HFFc6 (cell line): Measurements from ENCODE around the gene LMF1. TPM values are rescaled to one million over a fixed set of nuclear protein-coding genes. Genes with fewer than 3 reads are reported as not detected.

Experiments used
- DNase-seq: peaks from one replicate; pipeline ENCODE4 v3.0.0-alpha.2; 2018
- H3K27ac Mint-ChIP-seq: 2 replicates; pipeline ENCODE4 v1.8.0; 2020; ENCODE audit warnings: mild to moderate bottlenecking, mixed read lengths
- H3K27me3 Mint-ChIP-seq: 2 replicates; pipeline ENCODE4 v1.8.0; 2021; ENCODE audit warnings: mild to moderate bottlenecking, moderate library complexity, mixed read lengths; ENCODE audit not compliant: insufficient read depth
- H3K36me3 Mint-ChIP-seq: 2 replicates; pipeline ENCODE4 v1.8.0; 2021; ENCODE audit warnings: low read depth, mixed read lengths
- H3K4me1 Mint-ChIP-seq: 2 replicates; pipeline ENCODE4 v1.8.0; 2020; ENCODE audit warnings: low read depth, mixed read lengths
- H3K4me3 Mint-ChIP-seq: 2 replicates; pipeline ENCODE4 v1.8.0; 2020; ENCODE audit warnings: mild to moderate bottlenecking, moderate library complexity, mixed read lengths
- H3K9me3 Mint-ChIP-seq: 2 replicates; pipeline ENCODE4 v1.8.0; 2020; ENCODE audit warnings: mild to moderate bottlenecking, mixed read lengths
- total RNA-seq, 6 experiments: library from RNA; stranded (reverse); fragmentation: NEBNext Ultra II Directional; extraction: Animal tissue kit (Norgen Biotek cat#: 25700); gene quantifications; 2 replicates in 1 of 6; 3 replicates in 5 of 6; pipeline ENCODE4 v1.2.3, GENCODE V29; 2021
- TF ChIP-seq, protein P1 (sequence below): fragments of 200-600 bp; sonication (generic); IDR thresholded peaks from 2 replicates; pipeline ENCODE4 v1.5.0; 2021; ENCODE audit warnings: antibody characterized with exemption, mild to moderate bottlenecking

LMF1 gene
- total RNA-seq, 6 experiments from 2014 or later, result 10.9 to 19.3 (median 14.2) TPM

DNA sequence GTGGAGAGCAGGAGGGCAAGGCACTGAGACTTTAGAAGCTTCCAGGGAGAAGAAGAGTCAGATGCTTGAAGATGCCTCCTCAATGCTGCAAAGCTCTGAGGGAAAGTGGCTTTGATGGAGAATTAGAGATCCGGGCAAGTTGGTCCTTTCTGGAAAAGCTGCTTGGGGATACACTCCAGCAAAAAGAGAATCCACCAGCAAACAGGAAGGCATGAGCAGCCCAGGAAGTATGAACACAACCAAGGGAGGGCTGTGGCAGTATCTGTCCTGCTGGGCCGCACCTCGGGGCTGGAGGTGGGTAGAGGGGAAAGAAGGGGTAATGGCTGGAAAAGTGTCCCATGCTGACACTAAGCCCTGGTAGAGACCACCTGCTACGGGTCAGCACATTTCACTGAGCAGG, 5.3 kb downstream of the LMF1 start:
- no peak for DNase-seq
- no peak overlapping the region for H3K4me3 Mint-ChIP-seq
- TF ChIP-seq, protein P1, sequence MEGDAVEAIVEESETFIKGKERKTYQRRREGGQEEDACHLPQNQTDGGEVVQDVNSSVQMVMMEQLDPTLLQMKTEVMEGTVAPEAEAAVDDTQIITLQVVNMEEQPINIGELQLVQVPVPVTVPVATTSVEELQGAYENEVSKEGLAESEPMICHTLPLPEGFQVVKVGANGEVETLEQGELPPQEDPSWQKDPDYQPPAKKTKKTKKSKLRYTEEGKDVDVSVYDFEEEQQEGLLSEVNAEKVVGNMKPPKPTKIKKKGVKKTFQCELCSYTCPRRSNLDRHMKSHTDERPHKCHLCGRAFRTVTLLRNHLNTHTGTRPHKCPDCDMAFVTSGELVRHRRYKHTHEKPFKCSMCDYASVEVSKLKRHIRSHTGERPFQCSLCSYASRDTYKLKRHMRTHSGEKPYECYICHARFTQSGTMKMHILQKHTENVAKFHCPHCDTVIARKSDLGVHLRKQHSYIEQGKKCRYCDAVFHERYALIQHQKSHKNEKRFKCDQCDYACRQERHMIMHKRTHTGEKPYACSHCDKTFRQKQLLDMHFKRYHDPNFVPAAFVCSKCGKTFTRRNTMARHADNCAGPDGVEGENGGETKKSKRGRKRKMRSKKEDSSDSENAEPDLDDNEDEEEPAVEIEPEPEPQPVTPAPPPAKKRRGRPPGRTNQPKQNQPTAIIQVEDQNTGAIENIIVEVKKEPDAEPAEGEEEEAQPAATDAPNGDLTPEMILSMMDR, result no peak
- H3K36me3 Mint-ChIP-seq, result peaks cover 39% of the 10 kb centered on the region
- H3K27ac Mint-ChIP-seq, result peak overlapping the region; percentile 96; the same call in 1 of the 2 replicates
- no peaks in the 10 kb centered on the region; the same call in 1 of the 2 replicates for H3K27me3 Mint-ChIP-seq
- peaks cover 30% of the 10 kb centered on the region for H3K4me1 Mint-ChIP-seq
- H3K9me3 Mint-ChIP-seq, result peaks cover 23% of the 10 kb centered on the region

DNA sequence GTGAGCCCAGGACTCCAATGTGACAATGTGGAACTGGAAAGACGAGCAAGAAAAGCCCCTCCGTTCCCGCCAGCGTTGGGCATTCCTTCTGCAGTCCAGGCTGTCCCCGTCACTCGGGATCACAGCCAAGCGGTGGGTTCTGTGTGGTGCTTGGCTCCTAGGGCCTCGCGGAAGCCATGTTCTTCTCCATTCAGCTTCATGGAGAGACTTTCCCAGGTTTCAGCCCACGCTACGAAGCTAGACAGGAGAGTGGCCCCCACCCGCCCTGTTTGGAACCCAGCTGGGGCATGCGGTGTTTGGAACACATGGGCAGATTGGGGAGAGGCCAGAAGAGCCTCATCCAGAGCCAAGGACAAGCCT, 5.8 kb downstream of the LMF1 start:
- TF ChIP-seq, protein P1, result no peak
- H3K27me3 Mint-ChIP-seq, result no peaks in the 10 kb centered on the region; the same call in 1 of the 2 replicates
- H3K9me3 Mint-ChIP-seq, result peaks cover 23% of the 10 kb centered on the region
- peaks cover 39% of the 10 kb centered on the region for H3K36me3 Mint-ChIP-seq
- H3K27ac Mint-ChIP-seq, result peak overlapping the region; percentile 96
- H3K4me1 Mint-ChIP-seq, result peaks cover 30% of the 10 kb centered on the region
- peak overlapping the region; percentile 84 for H3K4me3 Mint-ChIP-seq
- no peak for DNase-seq

DNA sequence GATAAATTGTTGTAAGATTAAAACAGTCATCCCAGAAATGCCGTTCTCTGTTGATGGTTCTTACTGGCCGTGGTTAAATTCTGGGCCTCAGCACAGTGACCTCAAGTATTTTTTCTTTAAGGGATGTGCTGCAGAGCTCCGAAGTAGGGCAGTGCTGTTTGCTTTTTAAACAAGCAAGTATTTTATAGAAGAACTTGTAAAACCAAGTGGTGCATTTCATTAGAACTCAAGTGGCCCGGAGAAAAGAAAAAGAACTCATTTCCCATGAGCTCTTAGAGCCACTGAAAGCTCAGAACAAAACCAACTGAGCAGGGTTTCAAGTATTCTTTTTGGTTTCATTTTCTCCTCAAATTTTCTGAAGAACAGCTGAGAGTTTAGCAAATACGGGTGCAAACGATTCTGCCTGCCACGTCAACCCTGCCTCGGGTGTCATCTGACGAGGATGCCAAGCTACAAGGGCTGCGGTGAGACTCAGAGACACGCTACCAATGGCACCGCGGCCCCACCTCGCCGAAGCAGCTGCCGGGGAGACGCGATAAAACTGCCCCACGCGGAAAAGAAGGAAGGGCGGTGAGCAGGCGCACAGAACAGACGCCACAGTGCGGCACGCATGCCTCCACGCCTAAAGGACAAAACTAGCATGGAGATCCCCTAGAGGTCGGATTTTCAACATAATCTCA, 6.3 kb downstream of the LMF1 start:
- peak; percentile 47 for DNase-seq
- Mint-ChIP-seq H3K4me3 (peak overlapping the region; percentile 84), H3K36me3 (peaks cover 43% of the 10 kb centered on the region)

DNA sequence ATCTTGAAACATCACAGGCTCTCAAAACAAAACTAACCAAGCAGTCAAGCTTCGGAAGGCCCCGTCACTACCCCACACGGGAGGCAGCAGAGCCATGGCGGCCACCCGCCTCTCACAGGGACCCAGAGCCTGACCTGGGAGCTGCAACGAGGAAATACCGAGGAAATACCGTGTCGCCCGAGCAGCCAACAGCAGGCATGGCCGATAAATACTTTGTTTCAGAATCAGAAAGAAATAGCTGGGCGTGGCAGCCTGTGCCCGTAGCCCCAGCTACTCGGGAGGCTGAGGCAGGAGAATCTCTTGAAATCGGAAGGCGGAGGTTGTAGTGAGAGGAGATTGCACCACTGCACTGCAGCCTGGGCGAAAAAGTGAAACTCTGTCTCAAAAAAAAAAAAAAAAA, 6.9 kb downstream of the LMF1 start:
- peaks cover 30% of the 10 kb centered on the region for H3K4me1 Mint-ChIP-seq
- H3K4me3 Mint-ChIP-seq, result peak overlapping the region; percentile 84
- no peak for DNase-seq
- H3K9me3 Mint-ChIP-seq, result peaks cover 29% of the 10 kb centered on the region
- TF ChIP-seq, protein P1, result no peak
- H3K27me3 Mint-ChIP-seq, result no peaks in the 10 kb centered on the region; the same call in 1 of the 2 replicates
- H3K27ac Mint-ChIP-seq, result peak overlapping the region; percentile 96
- peaks cover 45% of the 10 kb centered on the region for H3K36me3 Mint-ChIP-seq

More for the DNA sequence above, 6.3 kb downstream of the LMF1 start:
- Mint-ChIP-seq H3K9me3 (peaks cover 28% of the 10 kb centered on the region), H3K27ac (peak overlapping the region; percentile 96), H3K27me3 (no peaks in the 10 kb centered on the region; the same call in 1 of the 2 replicates), H3K4me1 (peaks cover 30% of the 10 kb centered on the region)
- TF ChIP-seq, protein P1, result peak; percentile 28; the same call in 1 of the 2 replicates

DNA sequence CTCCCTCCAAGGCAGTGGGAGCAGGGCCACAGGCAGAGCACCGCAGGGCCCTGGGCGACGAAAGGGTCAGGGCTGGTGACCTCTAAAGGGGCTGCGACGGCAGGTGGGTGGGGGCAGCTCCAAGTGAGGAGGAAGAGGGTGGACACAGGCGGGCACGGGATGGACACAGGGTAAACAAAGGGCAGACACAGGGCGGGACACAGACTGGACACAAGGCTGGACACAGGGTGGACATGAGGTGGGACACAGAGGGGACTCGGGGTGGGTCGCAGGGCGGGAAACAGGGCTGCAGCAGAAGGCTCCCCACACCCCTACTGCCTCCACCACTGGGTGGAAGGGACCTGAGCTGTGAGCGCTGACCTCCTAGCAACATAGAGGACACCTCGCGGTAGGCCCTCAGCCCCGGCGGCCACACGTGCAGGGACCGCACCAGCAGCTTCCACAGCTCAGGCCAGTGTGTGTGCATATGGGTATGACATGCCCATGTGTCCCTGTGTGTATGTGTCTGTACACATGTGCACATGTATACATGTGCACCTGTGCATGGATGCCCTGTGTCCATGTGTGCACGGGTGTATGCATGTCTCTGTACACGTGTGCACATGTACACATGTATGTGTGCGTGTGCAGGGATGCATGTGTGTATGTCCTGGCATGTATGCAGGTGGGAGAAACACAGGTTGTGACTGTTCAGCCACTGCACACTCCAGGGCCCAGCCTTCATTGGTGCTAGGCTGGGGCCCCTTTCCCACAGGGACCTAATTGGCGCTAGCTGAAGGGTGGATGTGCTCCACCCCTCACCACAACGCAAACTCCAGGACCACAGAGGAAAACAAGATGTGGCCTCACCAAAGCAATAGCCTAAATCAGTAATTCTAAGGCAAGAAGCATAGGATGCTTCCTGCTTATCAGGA, 7.6 kb downstream of the LMF1 start:
- H3K27ac Mint-ChIP-seq, result peak overlapping the region; percentile 96
- peaks cover 37% of the 10 kb centered on the region for H3K36me3 Mint-ChIP-seq
- no peak for DNase-seq
- TF ChIP-seq, protein P1, result no peak
- no peaks in the 10 kb centered on the region; the same call in 1 of the 2 replicates for H3K27me3 Mint-ChIP-seq
- peaks cover 23% of the 10 kb centered on the region for H3K4me1 Mint-ChIP-seq
- H3K4me3 Mint-ChIP-seq, result peak overlapping the region; percentile 84
- peaks cover 29% of the 10 kb centered on the region for H3K9me3 Mint-ChIP-seq
